ENCODE results near the gene GMEB2. TPM values are rescaled to one million over a fixed set of nuclear protein-coding genes. Genes with fewer than 3 reads are reported as not detected.

GMEB2 gene
- total and polyA plus RNA-seq, 10 of the 15 experiments (the other 5 are each of a cell fraction or from before 2014, with no cell fraction given), result 0.08 to 15.1 (median 6.9) TPM

GRCh38 chr20:63655249-63655648 lies 28.3 kb upstream of the GMEB2 start:
- CTCF ChIA-PET, result no interaction called here
- RAD21 ChIA-PET (ENCODE audit: unreplicated experiment), result interaction anchor here (1.2 kb wide), 1 partner anchor 14 kb away, joined by 5 read pairs; no protein-coding TSS in a partner anchor
- intact Hi-C loops (cut with micrococcal nuclease; ENCODE audit: unreplicated experiment), result no loop called here
- no peak for ATAC-seq
- Histone ChIP-seq H3K4me1 (ENCODE audit: control insufficient read depth, insufficient read depth, low read length) (peaks cover 8% of the 10 kb centered on the region), H3K4me3 (no peak overlapping the region), H2AFZ (ENCODE audit: control insufficient read depth, low read depth, low read length) (no peak overlapping the region), H3K27me3 (replicated peaks in 1 of 2; ENCODE audit: control insufficient read depth in 2 of 2, insufficient read depth in 2 of 2, low read length in 1 of 2) (peaks cover 4 to 7% of the 10 kb centered on the region in 2 experiments; a peak in 3 of 4 replicates), H4K20me1 (ENCODE audit: control insufficient read depth, insufficient read depth) (no peaks in the 10 kb centered on the region), H3K9ac (ENCODE audit: control insufficient read depth, insufficient read depth, low read length) (no peak overlapping the region), H3K36me3 (ENCODE audit: control insufficient read depth in 2 of 2, insufficient read depth in 2 of 2, low read length in 1 of 2) (no peaks in the 10 kb centered on the region), H3K9me3 (replicated peaks; ENCODE audit: control insufficient read depth, insufficient read depth, low read length) (no peaks in the 10 kb centered on the region), H3K79me2 (ENCODE audit: control insufficient read depth, insufficient read depth, low read length) (peaks cover 10% of the 10 kb centered on the region), H3K27ac (ENCODE audit: control insufficient read depth, insufficient read depth) (no peak overlapping the region), H3K4me2 (ENCODE audit: control insufficient read depth, insufficient read depth) (no peak overlapping the region)
- SMC1A ChIA-PET (ENCODE audit: uncharacterized antibody, unreplicated experiment), result no interaction called here
- BruUV-seq (replicated peaks), result no TSS peak
- DNase-seq (ENCODE audit: low read depth, low spot score), result no peak
- POLR2A ChIA-PET, result no interaction called here
- no peak for TF ChIP-seq IRF4 (IDR thresholded peaks at IDR 0.05; ENCODE audit: low read depth, low read length)
- in situ Hi-C loops (cut with MboI), result no loop called here
- WGBS (ENCODE audit: insufficient coverage, insufficient replicate concordance, low lambda C conversion rate, missing lambda C conversion rate), result 52% methylated on average over 4 of the region's 4 CpGs
- no peak for FAIRE-seq

GRCh38 chr20:63653974-63654668 lies 27.2 kb upstream of the GMEB2 start:
- DNase-seq (ENCODE audit: low read depth, low spot score), result no peak
- POLR2A ChIA-PET, result no interaction called here
- no peak overlapping the region for H3K27ac ChIP-seq (ENCODE audit: control insufficient read depth, insufficient read depth)
- TF ChIP-seq KDM1A (IDR thresholded peaks at IDR 0.05; ENCODE audit: borderline replicate concordance) (no peak), NRF1 (conservative IDR thresholded peaks at IDR 0.05; ENCODE audit: low read depth, low read length) (no peak), ELK1 (IDR thresholded peaks at IDR 0.05; ENCODE audit: low read depth, low read length) (no peak), IKZF2 (IDR thresholded peaks at IDR 0.05) (no peak), RFX5 (IDR thresholded peaks at IDR 0.05; ENCODE audit: low read depth, low read length) (no peak), MEF2B (IDR thresholded peaks at IDR 0.05; ENCODE audit: partially characterized antibody, poor library complexity, severe bottlenecking) (no peak), ZZZ3 (IDR thresholded peaks at IDR 0.05; ENCODE audit: control insufficient read depth, insufficient read length, low read depth) (no peak), ZNF217 (IDR thresholded peaks at IDR 0.05) (no peak), HDAC2 (IDR thresholded peaks at IDR 0.05) (no peak), ZBTB40 (IDR thresholded peaks at IDR 0.05; ENCODE audit: borderline replicate concordance) (no peak), ATF3 (IDR thresholded peaks at IDR 0.05; ENCODE audit: borderline replicate concordance, extremely low read depth, low read depth, low read length) (no peak)

More at GRCh38 chr20:63653974-63654668, 27.2 kb upstream of the GMEB2 start:
- ChIA-PET RAD21 (ENCODE audit: unreplicated experiment) (no interaction called here), SMC1A (ENCODE audit: uncharacterized antibody, unreplicated experiment) (no interaction called here), CTCF (interaction anchor here (0.6 kb wide), 1 partner anchor 29 kb away, joined by 3 read pairs; no protein-coding TSS in a partner anchor)
- Histone ChIP-seq H3K9me3 (replicated peaks; ENCODE audit: control insufficient read depth, insufficient read depth, low read length) (no peaks in the 10 kb centered on the region), H3K4me2 (ENCODE audit: control insufficient read depth, insufficient read depth) (no peak overlapping the region), H3K4me1 (ENCODE audit: control insufficient read depth, insufficient read depth, low read length) (peaks cover under 1% of the 10 kb centered on the region), H2AFZ (ENCODE audit: control insufficient read depth, low read depth, low read length) (no peak overlapping the region), H3K27me3 (replicated peaks in 1 of 2; ENCODE audit: control insufficient read depth in 2 of 2, insufficient read depth in 2 of 2, low read length in 1 of 2) (peaks cover 4 to 7% of the 10 kb centered on the region in 2 experiments; a peak in 3 of 4 replicates), H3K9ac (ENCODE audit: control insufficient read depth, insufficient read depth, low read length) (no peak overlapping the region), H3K36me3 (ENCODE audit: control insufficient read depth in 2 of 2, insufficient read depth in 2 of 2, low read length in 1 of 2) (no peaks in the 10 kb centered on the region), H3K4me3 (no peak overlapping the region), H3K79me2 (ENCODE audit: control insufficient read depth, insufficient read depth, low read length) (peaks cover 6% of the 10 kb centered on the region), H4K20me1 (ENCODE audit: control insufficient read depth, insufficient read depth) (no peaks in the 10 kb centered on the region)
- WGBS (ENCODE audit: insufficient coverage, insufficient replicate concordance, low lambda C conversion rate, missing lambda C conversion rate), result 59% methylated on average over 15 of the region's 15 CpGs
- no TSS peak for BruUV-seq (replicated peaks)
- ATAC-seq, result no peak
- intact Hi-C loops (cut with micrococcal nuclease; ENCODE audit: unreplicated experiment), result no loop called here
- no peak for FAIRE-seq
- in situ Hi-C loops (cut with MboI), result no loop called here
